CD4-positive, alpha-beta T cell treated with Interleukin-6 for 4 hours (primary cell): ENCODE measurements around the gene EDEM3.
A peak's percentile ranks its signal among the peaks of the same experiment; 100 is the strongest.

Experiments used
- DNase-seq: peaks from one replicate; pipeline ENCODE4 v3.0.0-alpha.2; 2020; ENCODE audit warnings: mixed read lengths

EDEM3 gene

GRCh38 chr1:184664661-184665060 lies 90.0 kb downstream of the EDEM3 start:
- no peak for DNase-seq

- peak; percentile 13 for DNase-seq
These were observed 90.5 kb downstream of the EDEM3 start for GRCh38 chr1:184664042-184664660.

GRCh38 chr1:184661801-184662200 lies 92.9 kb downstream of the EDEM3 start:
- DNase-seq, result no peak

- DNase-seq, result no peak
These were observed 94.0 kb downstream of the EDEM3 start for GRCh38 chr1:184660462-184661191.

GRCh38 chr1:184658055-184658454 lies 96.6 kb downstream of the EDEM3 start:
- DNase-seq, result no peak

- DNase-seq, result no peak
These were observed 98.4 kb downstream of the EDEM3 start for GRCh38 chr1:184656221-184656620.

GRCh38 chr1:184655185-184655584 lies 99.5 kb downstream of the EDEM3 start:
- DNase-seq, result no peak

GRCh38 chr1:184650177-184650866 lies 104.3 kb downstream of the EDEM3 start:
- no peak for DNase-seq

- DNase-seq, result no peak
These were observed 105.2 kb downstream of the EDEM3 start for GRCh38 chr1:184649451-184649888.

- DNase-seq, result no peak
These were observed 105.8 kb downstream of the EDEM3 start for GRCh38 chr1:184648856-184649201.

- no peak for DNase-seq
These were observed 106.3 kb downstream of the EDEM3 start for GRCh38 chr1:184648160-184648855.

- DNase-seq, result no peak
These were observed 107.2 kb downstream of the EDEM3 start for GRCh38 chr1:184647471-184647870.

GRCh38 chr1:184646824-184647223 lies 107.8 kb downstream of the EDEM3 start:
- DNase-seq, result no peak

- no peak for DNase-seq
These were observed 108.4 kb downstream of the EDEM3 start for GRCh38 chr1:184646178-184646701.

GRCh38 chr1:184644771-184645170 lies 109.9 kb downstream of the EDEM3 start:
- DNase-seq, result no peak

GRCh38 chr1:184643661-184644060 lies 111.0 kb downstream of the EDEM3 start:
- DNase-seq, result no peak

- DNase-seq, result no peak
These were observed 112.8 kb downstream of the EDEM3 start for GRCh38 chr1:184641894-184642293.

GRCh38 chr1:184640505-184640904 lies 114.2 kb downstream of the EDEM3 start:
- DNase-seq, result no peak
